Keratinocyte (primary cell): ENCODE measurements around the gene GABRB1. TPM values are rescaled to one million over a fixed set of nuclear protein-coding genes. Genes with fewer than 3 reads are reported as not detected.

Source experiments
- DNase-seq: peaks from one replicate; pipeline ENCODE4 v3.0.0-alpha.2; 2011; ENCODE audit warnings: low read depth, missing footprints, low spot score
- FAIRE-seq: peaks from 2 replicates; lab custom pipeline; 2011; peaks lifted over from hg19 to GRCh38; lab: Jason Lieb, UNC
- H2AFZ ChIP-seq: 2 replicates; pipeline ENCODE4 v1.6.0; 2012; ENCODE audit warnings: low read length, control low read depth, inconsistent platforms; ENCODE audit not compliant: control insufficient read depth
- H3K27ac ChIP-seq: 2 replicates; pipeline ENCODE4 v1.5.1; 2011; ENCODE audit warnings: low read length; ENCODE audit not compliant: control insufficient read depth, insufficient read depth
- H3K27me3 ChIP-seq: 3 replicates; pipeline ENCODE4 v1.6.0; 2011; ENCODE audit warnings: low read length; ENCODE audit not compliant: control insufficient read depth, insufficient read depth; ENCODE audit errors: extremely low read depth
- H3K36me3 ChIP-seq, 2 experiments: 2 replicates in 1 of 2; 3 replicates in 1 of 2; pipeline ENCODE4 v1.5.1; 2011; ENCODE audit warnings: low read length in 2 of 2, mild to moderate bottlenecking in 1 of 2; ENCODE audit not compliant: control insufficient read depth in 2 of 2, insufficient read depth in 2 of 2; ENCODE audit errors: extremely low read depth in 1 of 2
- H3K4me1 ChIP-seq: 3 replicates; pipeline ENCODE4 v1.5.1; 2011; ENCODE audit warnings: low read length; ENCODE audit not compliant: control insufficient read depth, insufficient read depth; ENCODE audit errors: extremely low read depth
- H3K4me2 ChIP-seq: 3 replicates; pipeline ENCODE4 v1.6.0; 2011; ENCODE audit warnings: low read depth, low read length; ENCODE audit not compliant: control insufficient read depth, insufficient read depth; ENCODE audit errors: extremely low read depth
- H3K4me3 ChIP-seq, 3 experiments: fragments of 200-600 bp in 1 of 3; sonication (generic) in 1 of 3; 2 replicates in 2 of 3; 3 replicates in 1 of 3; pipeline ENCODE4 v1.5.1; 2011 to 2016; ENCODE audit warnings: low read length in 3 of 3, mild to moderate bottlenecking in 3 of 3, control low read depth in 2 of 3, inconsistent platforms in 1 of 3, low read depth in 1 of 3, mixed read lengths in 1 of 3, mixed run types in 1 of 3, moderate library complexity in 1 of 3; ENCODE audit not compliant: control insufficient read depth in 2 of 3, insufficient read depth in 2 of 3; ENCODE audit errors: extremely low read depth in 1 of 3
- H3K79me2 ChIP-seq: 2 replicates; pipeline ENCODE4 v1.6.0; 2012; ENCODE audit warnings: low read length; ENCODE audit not compliant: control insufficient read depth, insufficient read depth
- H3K9ac ChIP-seq: 3 replicates; pipeline ENCODE4 v1.6.0; 2011; ENCODE audit warnings: low read length; ENCODE audit not compliant: control insufficient read depth, insufficient read depth; ENCODE audit errors: extremely low read depth
- H3K9me1 ChIP-seq: 3 replicates; pipeline ENCODE4 v1.6.0; 2011; ENCODE audit warnings: low read length; ENCODE audit not compliant: control insufficient read depth, insufficient read depth; ENCODE audit errors: extremely low read depth
- H3K9me3 ChIP-seq: 2 replicates; pipeline ENCODE4 v1.5.1; 2012; ENCODE audit warnings: low read depth, low read length; ENCODE audit not compliant: control insufficient read depth
- H4K20me1 ChIP-seq: 3 replicates; pipeline ENCODE4 v1.6.0; 2011; ENCODE audit warnings: low read length; ENCODE audit not compliant: control insufficient read depth, insufficient read depth; ENCODE audit errors: extremely low read depth
- CTCF ChIP-seq, 3 experiments: IDR thresholded peaks in 1 of 3; conservative IDR thresholded peaks in 1 of 3; optimal IDR thresholded peaks in 1 of 3; 2 replicates in 2 of 3; 3 replicates in 1 of 3; pipeline versions ENCODE3 to v1.5.1; 2011; ENCODE audit warnings: low read length in 3 of 3, mild to moderate bottlenecking in 3 of 3, moderate library complexity in 2 of 3, control low read depth in 1 of 3, inconsistent platforms in 1 of 3; ENCODE audit not compliant: insufficient read depth in 2 of 3; ENCODE audit errors: extremely low read depth in 1 of 3
- EZH2 ChIP-seq: IDR thresholded peaks from one replicate; pipeline ENCODE4 v1.6.1; 2012; ENCODE audit warnings: inconsistent platforms, mild to moderate bottlenecking, low read length, moderate library complexity
- dilution Hi-C: fragments of 300-500 bp; cut with MboI; formaldehyde crosslinking; loops from one replicate; pipeline ENCODE4 v1.7.0; 2020; ENCODE audit warnings: low sequenced_read_pairs; ENCODE audit not compliant: extremely low pct_ligation_motif_present
- polyA plus RNA-seq, 5 experiments: library from polyadenylated mRNA; depleted of rRNA in 3 of 5; stranded (reverse) in 3 of 5; stranded (forward) in 1 of 5; unstranded in 1 of 5; fragments of >200 nt; gene quantifications; 1 replicate in 1 of 5; 2 replicates in 3 of 5; 3 replicates in 1 of 5; pipeline versions ENCODE4 v1.2.1 to v1.2.3, GENCODE V29; 2011 to 2012; ENCODE audit warnings: missing spikeins in 2 of 5, low read depth in 1 of 5, low replicate concordance in 1 of 5

The GABRB1 gene
- polyA plus RNA-seq, 1 donor (not counting 4 experiments of a cell fraction or from before 2014, with no cell fraction given), result not detected

GRCh38 chr4:47391256-47391655 is 359.9 kb downstream of the GABRB1 start:
- no peak overlapping the region for H3K9ac ChIP-seq
- no peaks in the 10 kb centered on the region for H3K9me1 ChIP-seq
- H3K27me3 ChIP-seq, result no peaks in the 10 kb centered on the region
- H3K36me3 ChIP-seq, result no peaks in the 10 kb centered on the region
- H3K9me3 ChIP-seq, result no peaks in the 10 kb centered on the region
- no peak overlapping the region for H3K4me2 ChIP-seq
- FAIRE-seq (no peak), DNase-seq (no peak)
- no peak overlapping the region for H3K4me3 ChIP-seq
- no peaks in the 10 kb centered on the region for H4K20me1 ChIP-seq
- H3K27ac ChIP-seq, result no peak overlapping the region
- H2AFZ ChIP-seq, result no peak overlapping the region
- dilution Hi-C loops, result no loop called here
- H3K79me2 ChIP-seq, result no peaks in the 10 kb centered on the region
- H3K4me1 ChIP-seq, result no peaks in the 10 kb centered on the region
- no peak for TF ChIP-seq EZH2
- no peak for TF ChIP-seq CTCF (optimal IDR thresholded peaks at IDR 0.05 in 1 of 3, IDR thresholded peaks at IDR 0.05 in 1 of 3, conservative IDR thresholded peaks at IDR 0.05 in 1 of 3; ENCODE audit: extremely low read depth in 1 of 3, insufficient read depth in 2 of 3, low read length in 3 of 3)

GRCh38 chr4:47406408-47406807 is 375.0 kb downstream of the GABRB1 start:
- H3K4me1 ChIP-seq, result no peaks in the 10 kb centered on the region
- no peak for TF ChIP-seq EZH2
- no peak for TF ChIP-seq CTCF (optimal IDR thresholded peaks at IDR 0.05 in 1 of 3, IDR thresholded peaks at IDR 0.05 in 1 of 3, conservative IDR thresholded peaks at IDR 0.05 in 1 of 3; ENCODE audit: extremely low read depth in 1 of 3, insufficient read depth in 2 of 3, low read length in 3 of 3)
- H3K9me1 ChIP-seq, result no peaks in the 10 kb centered on the region
- no peak overlapping the region for H3K4me3 ChIP-seq
- no peaks in the 10 kb centered on the region for H3K9me3 ChIP-seq
- H3K4me2 ChIP-seq, result no peak overlapping the region
- H3K27me3 ChIP-seq, result no peaks in the 10 kb centered on the region
- no peak overlapping the region for H3K27ac ChIP-seq
- no peak overlapping the region for H2AFZ ChIP-seq
- FAIRE-seq (no peak), DNase-seq (no peak)
- dilution Hi-C loops, result no loop called here
- H4K20me1 ChIP-seq, result no peaks in the 10 kb centered on the region
- H3K36me3 ChIP-seq, result no peaks in the 10 kb centered on the region
- no peak overlapping the region for H3K9ac ChIP-seq
- H3K79me2 ChIP-seq, result no peaks in the 10 kb centered on the region
